Measurements from ENCODE around the gene GRB10. TPM values are rescaled to one million over a fixed set of nuclear protein-coding genes. Genes with fewer than 3 reads are reported as not detected.

Gene GRB10
- total RNA-seq, 4 donors from 2014 or later: 54.0 to 69.1 (median 61.6) TPM

- no peak overlapping the region for H3K27ac ChIP-seq (replicated peaks in 1 of 4)
- no peaks in the 10 kb centered on the region for H3K27me3 ChIP-seq
- TF ChIP-seq POLR2AphosphoS5 (IDR thresholded peaks at IDR 0.05) (no peak), POLR2A (IDR thresholded peaks at IDR 0.05; ENCODE audit: low read depth) (no peak), CTCF (IDR thresholded peaks at IDR 0.05) (no peak), EP300 (IDR thresholded peaks at IDR 0.05) (no peak)
- WGBS: 94% methylated on average over 7 of the region's 7 CpGs
- H3K36me3 ChIP-seq: peaks cover 0 to 15% (median 4%) of the 10 kb centered on the region in 4 donors
- H3K4me3 ChIP-seq: no peak overlapping the region
- H3K9me3 ChIP-seq: no peaks in the 10 kb centered on the region
- no peak for DNase-seq (ENCODE audit: extremely low spot score)
- H3K4me1 ChIP-seq: peaks cover 16 to 28% (median 22%) of the 10 kb centered on the region in 4 donors
- intact Hi-C loops (cut with DNase I): no loop called here
Measured at GRCh38 chr7:50649259-50649885, 133.3 kb downstream of the GRB10 start.

GRCh38 chr7:50648570-50649169 is 134.0 kb downstream of the GRB10 start:
- Histone ChIP-seq H3K9me3 (no peaks in the 10 kb centered on the region), H3K27ac (replicated peaks in 1 of 4) (no peak overlapping the region), H3K36me3 (peaks cover 0 to 15% (median 4%) of the 10 kb centered on the region in 4 donors), H3K4me3 (no peak overlapping the region), H3K27me3 (no peaks in the 10 kb centered on the region), H3K4me1 (peaks cover 10 to 21% (median 16%) of the 10 kb centered on the region in 4 donors)
- intact Hi-C loops (cut with DNase I): no loop called here
- 85% methylated on average over 6 of the region's 8 CpGs for WGBS
- TF ChIP-seq POLR2AphosphoS5 (IDR thresholded peaks at IDR 0.05): no peak
- no peak for TF ChIP-seq CTCF (IDR thresholded peaks at IDR 0.05)
- no peak for TF ChIP-seq EP300 (IDR thresholded peaks at IDR 0.05)
- no peak for TF ChIP-seq POLR2A (IDR thresholded peaks at IDR 0.05; ENCODE audit: low read depth)
- DNase-seq (ENCODE audit: extremely low spot score): no peak

- TF ChIP-seq POLR2A (IDR thresholded peaks at IDR 0.05; ENCODE audit: low read depth) (no peak), CTCF (IDR thresholded peaks at IDR 0.05) (no peak), POLR2AphosphoS5 (IDR thresholded peaks at IDR 0.05) (no peak), EP300 (IDR thresholded peaks at IDR 0.05) (no peak)
- no peak for DNase-seq (ENCODE audit: extremely low spot score)
- Histone ChIP-seq H3K4me1 (peaks cover 4 to 15% (median 10%) of the 10 kb centered on the region in 4 donors), H3K36me3 (peaks cover 0 to 15% (median 4%) of the 10 kb centered on the region in 4 donors), H3K27ac (replicated peaks in 1 of 4) (no peak overlapping the region), H3K4me3 (no peak overlapping the region), H3K9me3 (no peaks in the 10 kb centered on the region), H3K27me3 (no peaks in the 10 kb centered on the region)
- intact Hi-C loops (cut with DNase I): no loop called here
- WGBS: 97% methylated on average over 11 of the region's 11 CpGs
Measured at GRCh38 chr7:50648076-50648475, 134.6 kb downstream of the GRB10 start.

GRCh38 chr7:50647286-50647980 is 135.3 kb downstream of the GRB10 start:
- no peaks in the 10 kb centered on the region for H3K27me3 ChIP-seq
- intact Hi-C loops (cut with DNase I): no loop called here
- peaks cover 0 to 9% (median 5%) of the 10 kb centered on the region in 4 donors for H3K4me1 ChIP-seq
- H3K27ac ChIP-seq (replicated peaks in 1 of 4): no peak overlapping the region
- TF ChIP-seq POLR2AphosphoS5 (IDR thresholded peaks at IDR 0.05): no peak
- TF ChIP-seq EP300 (IDR thresholded peaks at IDR 0.05): no peak
- no peak for TF ChIP-seq CTCF (IDR thresholded peaks at IDR 0.05)
- no peak for DNase-seq (ENCODE audit: extremely low spot score)
- H3K4me3 ChIP-seq: no peak overlapping the region
- H3K36me3 ChIP-seq: peaks cover 0 to 15% (median 4%) of the 10 kb centered on the region in 4 donors
- 89% methylated on average over 10 of the region's 10 CpGs for WGBS
- H3K9me3 ChIP-seq: no peaks in the 10 kb centered on the region
